NCI-H1930 (cell line): Measurements from ENCODE around the gene PRKAB1.
"Not testable (repeated sequence)": the region's sequence is repeated elsewhere in the genome, so short reads cannot be mapped to it uniquely, and the experiment has no call there.

Experiments used
- DNase-seq, 2 experiments: peaks; one replicate each; lab custom pipeline; 2025; lab: John Stamatoyannopoulos, UW

Gene PRKAB1

GRCh38 chr12:119684711-119685369, 16.9 kb downstream of the PRKAB1 start:
- no peak for DNase-seq

- no peak for DNase-seq
Measured at GRCh38 chr12:119685375-119685774, 17.4 kb downstream of the PRKAB1 start.

DNA sequence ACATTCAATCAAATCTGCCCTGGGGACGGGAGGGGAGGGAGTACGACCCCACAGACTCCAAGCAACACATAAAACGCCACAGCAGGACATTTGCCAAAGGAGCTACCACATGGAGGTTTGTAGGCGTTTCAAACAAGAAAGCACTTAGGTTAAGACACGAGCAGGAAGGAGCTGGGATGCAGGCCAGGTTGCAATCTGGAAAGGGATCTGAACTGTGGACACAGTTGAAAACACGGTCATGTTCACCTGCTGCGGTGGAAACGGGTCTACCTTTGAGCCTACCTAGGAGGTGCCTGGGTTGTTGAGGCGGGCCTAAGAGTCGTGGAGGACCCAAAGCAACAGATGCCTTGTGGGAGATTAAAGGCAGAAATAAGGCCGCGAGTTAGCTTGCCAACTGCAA, 18.4 kb downstream of the PRKAB1 start:
- DNase-seq, result no peak

DNA sequence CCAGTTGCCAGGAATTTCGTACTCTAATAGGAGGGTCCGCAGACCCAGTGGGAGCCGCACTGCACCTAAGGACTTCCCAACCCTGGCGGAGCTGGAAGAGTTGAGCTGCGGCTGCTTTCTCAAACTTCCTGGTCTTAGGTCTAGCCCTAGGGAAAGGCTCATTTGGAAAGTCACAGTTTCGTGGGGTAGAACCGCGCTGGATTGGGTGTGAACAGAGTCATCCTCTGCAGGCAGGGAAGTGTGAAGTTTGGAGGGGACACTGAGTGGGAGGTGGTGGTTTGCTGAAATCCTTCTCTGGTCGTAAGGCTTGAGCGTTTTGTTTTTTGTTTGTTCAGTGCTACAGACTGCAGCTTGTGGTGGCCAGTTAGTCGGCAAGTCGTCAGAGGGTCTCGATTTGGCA, 18.8 kb downstream of the PRKAB1 start:
- DNase-seq, result no peak

GRCh38 chr12:119687406-119687805, 19.5 kb downstream of the PRKAB1 start:
- DNase-seq, result no peak

DNA sequence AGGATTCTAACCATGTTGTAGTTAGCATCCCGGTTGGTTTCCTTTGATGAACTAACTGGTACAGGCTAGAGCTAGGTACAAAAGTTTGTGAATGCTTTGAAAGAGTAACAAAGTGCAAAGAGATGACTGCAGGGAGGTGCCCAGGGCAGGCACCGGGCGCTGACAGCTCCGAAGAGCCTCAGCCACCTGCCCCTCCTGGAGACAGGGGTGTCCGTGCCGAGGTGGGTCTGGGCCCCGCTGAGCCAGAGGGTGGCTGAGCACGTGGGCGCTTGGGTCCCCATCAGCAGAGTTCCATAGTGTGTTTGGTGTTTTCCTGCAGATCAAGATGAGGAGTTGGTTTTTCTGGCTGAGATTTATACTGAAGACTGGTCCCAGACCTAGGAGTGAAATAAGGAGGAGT, 19.9 kb downstream of the PRKAB1 start:
- no peak for DNase-seq

- no peak for DNase-seq
Measured at GRCh38 chr12:119689935-119690500, 22.1 kb downstream of the PRKAB1 start.

GRCh38 chr12:119691202-119691810, 23.4 kb downstream of the PRKAB1 start:
- no peak for DNase-seq

DNA sequence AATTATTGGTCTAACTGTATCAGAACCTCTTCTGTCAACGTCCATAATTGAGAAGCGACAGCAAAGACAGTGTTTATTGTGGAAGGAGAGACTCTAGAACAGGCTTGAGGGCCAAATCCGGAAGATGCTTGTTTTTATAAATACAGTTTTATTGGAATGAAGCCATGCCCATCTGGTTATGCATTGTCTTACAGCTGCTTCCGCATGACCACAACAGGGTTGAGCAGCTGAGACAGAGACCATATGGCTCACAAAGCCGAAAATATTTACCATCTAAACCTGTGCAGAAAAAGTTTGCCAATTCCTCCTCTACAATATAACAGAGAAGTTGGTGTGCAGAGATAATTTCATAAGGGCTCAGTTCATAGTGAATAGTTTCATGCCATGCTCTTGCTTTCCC, 24.5 kb downstream of the PRKAB1 start:
- DNase-seq, result no peak

DNA sequence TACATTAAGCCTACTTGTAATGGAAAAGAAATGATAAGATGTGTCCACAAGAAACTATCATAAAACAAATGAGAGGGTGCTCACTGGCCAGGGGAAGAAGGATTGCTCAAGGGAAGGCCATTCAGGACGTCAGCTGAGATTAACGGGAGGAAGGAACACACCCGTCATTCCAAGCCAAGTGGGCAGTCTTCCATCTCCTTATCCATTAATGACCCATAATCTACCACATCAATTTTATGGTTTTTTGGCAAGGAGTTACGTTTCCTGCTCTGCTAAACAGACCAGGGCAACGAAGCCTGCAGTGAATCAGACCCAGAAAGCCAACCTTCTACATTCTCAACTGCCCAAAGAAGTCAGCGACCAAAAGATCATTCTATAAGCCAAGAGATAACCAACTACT, 25.1 kb downstream of the PRKAB1 start:
- DNase-seq, result no peak

DNA sequence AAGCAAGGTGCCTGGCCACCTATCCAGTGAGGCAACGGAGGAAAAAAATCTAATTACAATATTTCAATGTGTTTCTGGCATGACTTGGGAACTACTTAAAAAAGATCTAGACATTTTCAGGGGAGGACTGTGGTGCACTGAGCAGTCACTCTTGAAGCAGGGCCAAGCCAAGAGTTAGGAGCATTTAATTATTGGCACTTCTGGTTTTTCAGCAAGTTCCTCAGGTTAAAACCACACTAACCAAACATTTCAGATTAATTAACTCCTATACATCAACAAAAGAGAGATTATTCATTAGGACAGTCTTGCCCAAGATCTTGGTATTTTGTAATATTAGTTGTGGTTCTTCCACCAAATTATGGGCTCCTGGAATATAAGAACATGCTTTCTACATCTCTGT, 25.6 kb downstream of the PRKAB1 start:
- DNase-seq, result no peak

- no peak for DNase-seq
Measured at GRCh38 chr12:119694111-119694510, 26.2 kb downstream of the PRKAB1 start.

DNA sequence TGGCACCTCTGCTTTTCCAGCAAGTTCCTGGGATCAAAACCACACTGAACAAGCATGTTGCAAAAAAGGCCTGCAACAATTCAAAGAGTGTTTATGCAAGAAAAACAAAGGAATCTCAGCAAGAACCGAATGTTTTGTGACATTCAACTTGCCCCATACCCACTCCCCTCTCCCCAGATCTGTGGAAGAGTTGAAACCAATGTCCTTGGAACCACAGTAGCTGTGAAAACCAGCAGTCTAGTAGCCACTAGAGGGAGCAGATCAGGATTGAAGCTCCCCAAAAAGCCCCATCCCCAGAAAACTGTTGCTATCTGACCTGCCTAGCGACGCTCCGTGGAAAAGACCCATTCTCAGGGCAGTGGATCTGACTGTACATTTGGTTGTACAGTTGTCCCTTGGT, 27.1 kb downstream of the PRKAB1 start:
- no peak for DNase-seq

DNA sequence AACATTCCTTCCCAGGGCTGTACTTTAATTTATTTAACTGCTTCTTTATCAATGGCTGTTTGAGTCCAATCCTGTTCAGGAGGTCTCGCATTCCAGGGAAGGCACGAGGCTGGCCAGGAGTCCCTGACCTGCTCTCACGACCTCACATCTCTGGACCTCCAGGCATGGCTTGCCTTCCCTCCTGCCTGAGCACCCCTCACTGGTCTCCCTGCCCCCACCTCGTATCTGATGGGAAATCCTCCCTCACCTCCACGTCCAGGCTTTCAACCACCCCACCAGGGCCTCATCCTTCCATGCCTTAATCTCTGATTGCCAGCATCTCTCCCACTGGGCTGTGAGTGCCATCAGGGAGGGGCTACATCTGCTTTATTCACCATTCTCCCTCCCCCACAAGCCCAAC, 29.0 kb downstream of the PRKAB1 start:
- DNase-seq, result no peak

GRCh38 chr12:119699199-119699760, 31.3 kb downstream of the PRKAB1 start:
- no peak for DNase-seq

GRCh38 chr12:119700078-119700477, 32.1 kb downstream of the PRKAB1 start:
- DNase-seq, result no peak

GRCh38 chr12:119704065-119704747, 36.3 kb downstream of the PRKAB1 start:
- no peak for DNase-seq

GRCh38 chr12:119705182-119705581, 37.2 kb downstream of the PRKAB1 start:
- no peak for DNase-seq

DNA sequence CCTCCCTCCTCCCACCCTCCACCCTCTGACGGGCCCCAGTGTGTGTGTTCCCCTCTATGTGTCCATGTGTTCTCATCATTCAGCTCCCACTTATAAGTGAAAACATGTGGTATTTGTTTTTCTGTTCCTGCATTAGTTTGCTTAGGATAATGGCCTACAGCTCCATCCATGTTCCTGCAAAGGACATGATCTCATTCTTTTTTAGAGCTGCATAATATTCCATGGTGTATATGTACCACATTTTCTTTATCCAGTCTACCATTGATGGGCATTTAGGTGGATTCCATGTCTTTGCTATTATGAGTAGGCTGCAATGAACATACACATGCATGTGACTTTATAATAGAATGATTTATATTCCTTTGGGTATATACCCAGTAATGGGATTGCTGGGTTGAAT, 38.5 kb downstream of the PRKAB1 start:
- not testable (repeated sequence) for DNase-seq

DNA sequence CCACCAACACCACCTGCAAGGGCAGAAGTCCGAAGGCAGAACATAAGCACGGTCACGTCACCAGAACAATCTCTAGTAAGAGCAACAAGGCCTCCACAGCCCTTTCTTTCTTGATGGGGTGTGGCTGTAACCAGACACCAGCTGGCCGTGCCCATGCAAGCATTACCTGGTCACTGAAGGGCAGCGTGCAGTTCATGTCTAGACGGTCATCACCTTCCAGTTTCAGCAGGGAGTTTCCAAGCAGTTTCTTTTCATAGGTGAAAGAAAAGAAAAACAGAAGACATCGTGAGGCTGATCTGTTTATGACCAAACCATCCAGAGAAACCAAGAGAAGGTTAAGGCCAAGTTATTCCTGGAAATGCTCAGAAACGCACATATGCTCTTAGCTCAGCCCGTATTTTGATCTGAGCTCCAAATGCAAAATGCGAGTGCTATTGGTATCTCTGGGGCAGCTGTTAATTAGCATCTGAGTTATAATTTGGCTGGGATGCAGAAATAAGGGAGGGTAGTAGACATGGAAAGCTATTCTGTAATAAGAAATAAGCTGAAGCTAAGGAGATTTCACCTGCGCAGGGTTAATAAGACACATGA, 42.5 kb downstream of the PRKAB1 start:
- no peak for DNase-seq

GRCh38 chr12:119710965-119711551, 43.1 kb downstream of the PRKAB1 start:
- DNase-seq, result no peak

DNA sequence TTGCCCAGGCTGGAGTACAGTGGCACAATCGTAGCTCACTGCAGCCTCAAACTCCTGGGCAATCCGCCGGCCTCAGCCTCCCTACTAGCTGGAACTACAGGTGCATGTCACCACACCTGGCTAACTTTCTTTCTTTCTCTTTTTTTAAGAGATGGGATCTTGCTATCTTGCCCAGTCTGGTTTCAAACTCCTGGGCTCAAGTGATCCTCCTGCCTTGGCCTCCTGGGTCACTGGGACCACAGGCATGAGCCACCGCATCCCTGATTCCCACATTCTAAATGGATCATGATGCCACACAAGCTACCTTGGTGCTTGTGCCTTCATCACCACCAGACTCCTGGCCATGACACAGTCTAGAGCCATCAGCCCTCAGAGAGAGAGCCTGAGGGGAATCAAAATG, 43.8 kb downstream of the PRKAB1 start:
- no peak for DNase-seq
